ENCODE results near the gene MARCHF7. TPM values are rescaled to one million over a fixed set of nuclear protein-coding genes. Genes with fewer than 3 reads are reported as not detected.

MARCHF7 gene
- total and polyA plus RNA-seq, 2 of the 13 experiments (the other 11 are each of a cell fraction or from before 2014, with no cell fraction given) = 32.8 to 88.5 TPM

DNA sequence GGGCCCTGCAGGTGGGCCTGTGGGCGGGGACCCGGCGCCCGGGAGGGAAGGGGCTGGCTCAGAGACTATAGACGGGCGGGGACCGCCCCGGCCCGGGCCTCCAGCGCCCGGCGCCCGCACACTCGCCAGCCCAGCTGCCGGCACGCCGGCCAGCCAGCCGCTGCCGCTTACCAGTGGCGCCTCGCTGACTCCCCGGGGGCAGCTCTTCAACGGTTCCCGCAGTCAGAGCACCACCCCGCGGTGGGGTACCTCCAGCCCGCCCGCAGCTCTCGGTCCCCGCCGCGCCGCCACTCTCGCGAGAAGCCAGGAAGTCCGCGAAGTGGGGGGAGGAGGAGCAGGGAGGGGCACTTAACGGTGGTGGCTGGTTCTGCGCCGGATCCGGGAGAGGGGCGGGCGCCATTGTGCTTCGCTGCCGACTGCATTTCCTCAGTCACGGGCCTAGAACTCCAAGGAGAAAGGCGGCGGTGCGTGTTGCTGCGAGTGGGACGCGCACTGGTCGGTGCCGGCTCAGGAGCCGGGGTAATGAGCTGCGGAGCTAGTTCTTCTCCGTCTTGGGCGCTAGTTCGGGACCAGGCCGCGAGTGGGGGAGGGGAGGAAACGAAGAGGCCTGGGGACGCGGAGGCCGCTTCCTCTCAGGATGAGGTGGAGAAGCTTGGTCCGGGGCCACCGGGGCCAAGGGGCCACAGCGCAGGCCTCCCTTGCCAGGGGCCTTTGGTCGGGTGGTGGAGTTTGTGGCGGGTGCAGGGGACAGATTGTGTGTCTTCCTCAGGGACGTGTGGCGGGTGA lies at the start of gene MARCHF7 (continued):
- peak; percentile 98 for TF ChIP-seq ZSCAN31 (CRISPR knock-in tag; IDR thresholded peaks at IDR 0.05; ENCODE audit: low read depth)
- peak; percentile 96 for TF ChIP-seq ZNF616 (CRISPR knock-in tag; IDR thresholded peaks at IDR 0.05; ENCODE audit: low read depth)
- TF ChIP-seq, protein P1, sequence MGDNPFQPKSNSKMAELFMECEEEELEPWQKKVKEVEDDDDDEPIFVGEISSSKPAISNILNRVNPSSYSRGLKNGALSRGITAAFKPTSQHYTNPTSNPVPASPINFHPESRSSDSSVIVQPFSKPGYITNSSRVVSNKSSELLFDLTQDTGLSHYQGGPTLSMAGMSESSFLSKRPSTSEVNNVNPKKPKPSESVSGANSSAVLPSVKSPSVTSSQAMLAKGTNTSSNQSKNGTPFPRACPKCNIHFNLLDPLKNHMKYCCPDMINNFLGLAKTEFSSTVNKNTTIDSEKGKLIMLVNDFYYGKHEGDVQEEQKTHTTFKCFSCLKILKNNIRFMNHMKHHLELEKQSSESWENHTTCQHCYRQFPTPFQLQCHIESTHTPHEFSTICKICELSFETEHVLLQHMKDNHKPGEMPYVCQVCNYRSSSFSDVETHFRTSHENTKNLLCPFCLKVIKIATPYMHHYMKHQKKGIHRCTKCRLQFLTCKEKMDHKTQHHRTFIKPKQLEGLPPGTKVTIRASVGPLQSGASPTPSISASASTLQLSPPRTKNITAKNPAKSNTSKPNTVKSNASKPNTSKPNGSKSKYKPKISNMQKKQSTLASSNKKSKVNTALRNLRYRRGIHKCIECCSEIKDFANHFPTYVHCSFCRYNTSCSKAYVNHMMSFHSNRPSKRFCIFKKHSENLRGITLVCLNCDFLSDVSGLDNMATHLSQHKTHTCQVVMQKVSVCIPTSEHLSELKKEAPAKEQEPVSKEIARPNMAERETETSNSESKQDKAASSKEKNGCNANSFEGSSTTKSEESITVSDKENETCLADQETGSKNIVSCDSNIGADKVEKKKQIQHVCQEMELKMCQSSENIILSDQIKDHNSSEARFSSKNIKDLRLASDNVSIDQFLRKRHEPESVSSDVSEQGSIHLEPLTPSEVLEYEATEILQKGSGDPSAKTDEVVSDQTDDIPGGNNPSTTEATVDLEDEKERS (CRISPR knock-in tag; IDR thresholded peaks at IDR 0.05) = peak; percentile 96; the same call in 1 of the 2 replicates
- TF ChIP-seq, protein P2, sequence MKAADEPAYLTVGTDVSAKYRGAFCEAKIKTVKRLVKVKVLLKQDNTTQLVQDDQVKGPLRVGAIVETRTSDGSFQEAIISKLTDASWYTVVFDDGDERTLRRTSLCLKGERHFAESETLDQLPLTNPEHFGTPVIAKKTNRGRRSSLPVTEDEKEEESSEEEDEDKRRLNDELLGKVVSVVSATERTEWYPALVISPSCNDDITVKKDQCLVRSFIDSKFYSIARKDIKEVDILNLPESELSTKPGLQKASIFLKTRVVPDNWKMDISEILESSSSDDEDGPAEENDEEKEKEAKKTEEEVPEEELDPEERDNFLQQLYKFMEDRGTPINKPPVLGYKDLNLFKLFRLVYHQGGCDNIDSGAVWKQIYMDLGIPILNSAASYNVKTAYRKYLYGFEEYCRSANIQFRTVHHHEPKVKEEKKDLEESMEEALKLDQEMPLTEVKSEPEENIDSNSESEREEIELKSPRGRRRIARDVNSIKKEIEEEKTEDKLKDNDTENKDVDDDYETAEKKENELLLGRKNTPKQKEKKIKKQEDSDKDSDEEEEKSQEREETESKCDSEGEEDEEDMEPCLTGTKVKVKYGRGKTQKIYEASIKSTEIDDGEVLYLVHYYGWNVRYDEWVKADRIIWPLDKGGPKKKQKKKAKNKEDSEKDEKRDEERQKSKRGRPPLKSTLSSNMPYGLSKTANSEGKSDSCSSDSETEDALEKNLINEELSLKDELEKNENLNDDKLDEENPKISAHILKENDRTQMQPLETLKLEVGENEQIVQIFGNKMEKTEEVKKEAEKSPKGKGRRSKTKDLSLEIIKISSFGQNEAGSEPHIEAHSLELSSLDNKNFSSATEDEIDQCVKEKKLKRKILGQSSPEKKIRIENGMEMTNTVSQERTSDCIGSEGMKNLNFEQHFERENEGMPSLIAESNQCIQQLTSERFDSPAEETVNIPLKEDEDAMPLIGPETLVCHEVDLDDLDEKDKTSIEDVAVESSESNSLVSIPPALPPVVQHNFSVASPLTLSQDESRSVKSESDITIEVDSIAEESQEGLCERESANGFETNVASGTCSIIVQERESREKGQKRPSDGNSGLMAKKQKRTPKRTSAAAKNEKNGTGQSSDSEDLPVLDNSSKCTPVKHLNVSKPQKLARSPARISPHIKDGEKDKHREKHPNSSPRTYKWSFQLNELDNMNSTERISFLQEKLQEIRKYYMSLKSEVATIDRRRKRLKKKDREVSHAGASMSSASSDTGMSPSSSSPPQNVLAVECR (CRISPR knock-in tag; IDR thresholded peaks at IDR 0.05; ENCODE audit: borderline replicate concordance) = peak; percentile 95
- TF ChIP-seq NFE2L2 (IDR thresholded peaks at IDR 0.05; ENCODE audit: low read length) = no peak
- 0 out of 2 replicates have a peak, but pooled peaks have one; percentile 58 for TF ChIP-seq SIX4 (CRISPR knock-in tag; IDR thresholded peaks at IDR 0.05)
- TF ChIP-seq, protein P3, sequence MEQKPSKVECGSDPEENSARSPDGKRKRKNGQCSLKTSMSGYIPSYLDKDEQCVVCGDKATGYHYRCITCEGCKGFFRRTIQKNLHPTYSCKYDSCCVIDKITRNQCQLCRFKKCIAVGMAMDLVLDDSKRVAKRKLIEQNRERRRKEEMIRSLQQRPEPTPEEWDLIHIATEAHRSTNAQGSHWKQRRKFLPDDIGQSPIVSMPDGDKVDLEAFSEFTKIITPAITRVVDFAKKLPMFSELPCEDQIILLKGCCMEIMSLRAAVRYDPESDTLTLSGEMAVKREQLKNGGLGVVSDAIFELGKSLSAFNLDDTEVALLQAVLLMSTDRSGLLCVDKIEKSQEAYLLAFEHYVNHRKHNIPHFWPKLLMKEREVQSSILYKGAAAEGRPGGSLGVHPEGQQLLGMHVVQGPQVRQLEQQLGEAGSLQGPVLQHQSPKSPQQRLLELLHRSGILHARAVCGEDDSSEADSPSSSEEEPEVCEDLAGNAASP (CRISPR knock-in tag; IDR thresholded peaks at IDR 0.05; ENCODE audit: borderline replicate concordance) = peak; percentile 88
- no peak for TF ChIP-seq TCF7L2 (IDR thresholded peaks at IDR 0.05; ENCODE audit: low read depth, low read length)
- TF ChIP-seq, protein P4, sequence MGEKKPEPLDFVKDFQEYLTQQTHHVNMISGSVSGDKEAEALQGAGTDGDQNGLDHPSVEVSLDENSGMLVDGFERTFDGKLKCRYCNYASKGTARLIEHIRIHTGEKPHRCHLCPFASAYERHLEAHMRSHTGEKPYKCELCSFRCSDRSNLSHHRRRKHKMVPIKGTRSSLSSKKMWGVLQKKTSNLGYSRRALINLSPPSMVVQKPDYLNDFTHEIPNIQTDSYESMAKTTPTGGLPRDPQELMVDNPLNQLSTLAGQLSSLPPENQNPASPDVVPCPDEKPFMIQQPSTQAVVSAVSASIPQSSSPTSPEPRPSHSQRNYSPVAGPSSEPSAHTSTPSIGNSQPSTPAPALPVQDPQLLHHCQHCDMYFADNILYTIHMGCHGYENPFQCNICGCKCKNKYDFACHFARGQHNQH (CRISPR knock-in tag; IDR thresholded peaks at IDR 0.05) = peak; percentile 94
- TF ChIP-seq ZBTB3 (CRISPR knock-in tag; IDR thresholded peaks at IDR 0.05; ENCODE audit: borderline replicate concordance, low read depth) = peak; percentile 54; the same call in 1 of the 2 replicates
- TF ChIP-seq, protein P5, sequence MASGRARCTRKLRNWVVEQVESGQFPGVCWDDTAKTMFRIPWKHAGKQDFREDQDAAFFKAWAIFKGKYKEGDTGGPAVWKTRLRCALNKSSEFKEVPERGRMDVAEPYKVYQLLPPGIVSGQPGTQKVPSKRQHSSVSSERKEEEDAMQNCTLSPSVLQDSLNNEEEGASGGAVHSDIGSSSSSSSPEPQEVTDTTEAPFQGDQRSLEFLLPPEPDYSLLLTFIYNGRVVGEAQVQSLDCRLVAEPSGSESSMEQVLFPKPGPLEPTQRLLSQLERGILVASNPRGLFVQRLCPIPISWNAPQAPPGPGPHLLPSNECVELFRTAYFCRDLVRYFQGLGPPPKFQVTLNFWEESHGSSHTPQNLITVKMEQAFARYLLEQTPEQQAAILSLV (CRISPR knock-in tag; IDR thresholded peaks at IDR 0.05; ENCODE audit: borderline replicate concordance) = peak; percentile 88; the same call in 1 of the 2 replicates
- TF ChIP-seq EP300 (IDR thresholded peaks at IDR 0.05; ENCODE audit: low read depth in 2 of 2, low read length in 2 of 2) = peak; percentile 26 to 64; a peak in 2 of 4 replicates
- TF ChIP-seq EP300 (CRISPR knock-in tag; IDR thresholded peaks at IDR 0.05; ENCODE audit: borderline replicate concordance) = peak; percentile 64; the same call in 1 of the 2 replicates
- TF ChIP-seq, protein P6, sequence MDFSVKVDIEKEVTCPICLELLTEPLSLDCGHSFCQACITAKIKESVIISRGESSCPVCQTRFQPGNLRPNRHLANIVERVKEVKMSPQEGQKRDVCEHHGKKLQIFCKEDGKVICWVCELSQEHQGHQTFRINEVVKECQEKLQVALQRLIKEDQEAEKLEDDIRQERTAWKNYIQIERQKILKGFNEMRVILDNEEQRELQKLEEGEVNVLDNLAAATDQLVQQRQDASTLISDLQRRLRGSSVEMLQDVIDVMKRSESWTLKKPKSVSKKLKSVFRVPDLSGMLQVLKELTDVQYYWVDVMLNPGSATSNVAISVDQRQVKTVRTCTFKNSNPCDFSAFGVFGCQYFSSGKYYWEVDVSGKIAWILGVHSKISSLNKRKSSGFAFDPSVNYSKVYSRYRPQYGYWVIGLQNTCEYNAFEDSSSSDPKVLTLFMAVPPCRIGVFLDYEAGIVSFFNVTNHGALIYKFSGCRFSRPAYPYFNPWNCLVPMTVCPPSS (IDR thresholded peaks at IDR 0.05) = no peak
- TF ChIP-seq PLRG1 (conservative IDR thresholded peaks at IDR 0.05) = no peak
